ENCODE results near the gene TBC1D4.
"Not testable (repeated sequence)": the region's sequence is repeated elsewhere in the genome, so short reads cannot be mapped to it uniquely, and the experiment has no call there.

Gene TBC1D4

DNA sequence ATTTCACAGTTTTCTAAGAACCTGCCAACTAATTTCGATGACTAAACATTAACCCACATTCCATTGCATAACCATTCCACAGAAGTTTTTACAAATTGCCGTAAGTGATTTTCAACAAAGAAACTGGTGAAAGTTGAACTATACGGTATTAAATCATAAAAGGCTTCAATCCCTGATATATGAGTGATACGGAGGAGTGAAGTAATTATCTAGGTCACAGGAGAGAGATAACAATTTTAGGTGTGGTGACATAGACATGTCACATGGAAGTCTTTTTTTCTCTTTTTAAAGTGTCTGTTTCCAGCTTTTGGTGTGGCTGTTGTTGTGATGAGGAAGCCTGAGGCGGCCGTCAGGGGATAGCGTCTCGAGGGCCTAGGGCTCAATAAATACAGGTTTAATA is 29.4 kb downstream of the TBC1D4 start:
- in situ Hi-C loops (cut with MboI; ENCODE audit: low sequenced_read_pairs): no loop called here

DNA sequence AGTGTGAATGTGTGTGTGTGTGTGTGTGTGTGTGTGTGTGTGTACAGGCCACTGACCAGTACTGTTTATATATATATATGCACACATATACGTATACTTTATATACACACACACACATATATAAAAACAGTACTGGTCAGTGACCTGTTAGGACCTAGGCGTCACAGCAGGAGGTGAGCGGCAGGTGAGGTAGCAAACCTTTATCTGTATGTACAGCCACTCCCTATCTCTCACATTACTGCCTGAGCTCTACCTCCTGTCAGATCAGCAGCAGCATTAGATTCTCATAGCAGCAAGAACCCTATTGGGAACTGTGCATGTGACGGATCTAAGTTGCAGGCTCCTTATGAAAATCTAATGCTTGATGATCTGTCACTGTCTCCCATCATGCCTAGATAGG is 34.5 kb downstream of the TBC1D4 start:
- in situ Hi-C loops (cut with MboI; ENCODE audit: low sequenced_read_pairs): no loop called here

GRCh38 chr13:75446874-75447273 is 35.1 kb downstream of the TBC1D4 start:
- in situ Hi-C loops (cut with MboI; ENCODE audit: low sequenced_read_pairs): no loop called here

- in situ Hi-C loops (cut with MboI; ENCODE audit: low sequenced_read_pairs): no loop called here
Measured at GRCh38 chr13:75445717-75446499, 36.1 kb downstream of the TBC1D4 start.

- in situ Hi-C loops (cut with MboI; ENCODE audit: low sequenced_read_pairs): no loop called here
Measured at GRCh38 chr13:75444016-75444415, 38.0 kb downstream of the TBC1D4 start.

DNA sequence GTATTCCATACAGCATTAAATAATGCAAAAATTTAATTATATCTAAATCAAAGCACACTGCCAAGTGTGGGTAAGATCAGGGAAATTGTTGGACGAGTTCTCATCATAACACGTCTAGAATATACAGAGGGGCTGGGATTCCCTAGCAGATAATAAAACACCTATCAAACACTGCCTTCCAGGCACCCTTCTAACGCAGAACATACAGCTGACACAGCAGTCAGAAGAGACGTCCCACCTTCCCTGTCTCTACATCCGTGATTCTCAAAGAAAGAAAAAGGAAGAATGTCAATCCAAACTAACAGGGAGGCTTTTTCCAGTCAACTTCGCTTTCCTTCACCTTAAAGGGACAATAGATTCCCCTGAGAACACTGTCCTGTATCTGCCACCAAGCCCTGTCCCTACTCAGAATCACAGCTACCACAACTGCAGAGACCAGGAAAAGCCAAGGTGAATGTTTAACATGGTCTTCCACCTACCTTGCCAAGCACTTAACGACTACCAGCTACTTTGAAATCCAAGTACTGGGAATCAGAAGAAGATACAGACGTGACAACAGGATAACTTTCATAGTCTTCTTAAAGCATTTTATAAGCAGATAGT is 38.5 kb downstream of the TBC1D4 start:
- in situ Hi-C loops (cut with MboI; ENCODE audit: low sequenced_read_pairs): no loop called here

DNA sequence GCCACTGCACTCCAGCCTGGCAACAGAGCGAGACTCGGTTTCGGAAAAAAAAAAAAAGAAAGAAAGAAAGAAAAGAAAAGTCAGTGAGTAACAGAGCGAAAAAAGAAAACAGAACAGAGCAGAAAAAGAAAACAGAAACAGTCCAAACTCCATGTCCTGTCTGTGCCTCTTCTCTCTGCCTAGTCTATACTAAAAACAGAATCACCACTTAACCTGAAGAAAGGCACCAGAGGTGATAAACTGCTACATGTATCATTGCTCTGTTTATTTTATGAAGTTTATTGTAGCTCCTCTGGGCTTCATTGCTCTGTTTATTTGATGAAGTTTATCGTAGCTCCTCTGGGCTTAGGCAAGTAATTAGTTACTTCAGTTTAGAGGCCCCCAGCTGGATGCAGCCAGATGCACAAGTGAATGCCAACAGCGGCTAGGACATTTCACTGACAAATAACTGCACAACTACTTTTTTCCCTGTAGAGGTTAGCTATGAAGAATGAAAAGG is 39.2 kb downstream of the TBC1D4 start:
- in situ Hi-C loops (cut with MboI; ENCODE audit: low sequenced_read_pairs): no loop called here

DNA sequence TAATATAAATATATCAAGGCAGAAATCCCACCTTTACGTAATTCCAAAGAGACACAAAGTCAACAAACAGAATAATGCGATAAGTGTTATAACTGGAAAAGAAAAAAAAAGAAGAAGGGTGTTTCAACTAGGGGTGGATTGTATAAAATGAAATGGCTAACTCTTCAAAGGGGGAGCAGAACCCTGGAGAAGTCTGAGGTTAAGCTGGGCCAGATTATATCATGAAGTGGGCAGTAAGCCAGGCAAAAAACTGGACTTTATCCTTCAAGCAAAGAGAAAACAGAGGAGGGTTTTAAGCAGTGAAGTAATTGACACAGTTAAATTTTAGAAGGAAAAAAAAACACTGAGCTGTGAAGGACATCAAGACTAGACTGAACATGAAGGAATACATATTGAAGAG is 41.9 kb downstream of the TBC1D4 start:
- in situ Hi-C loops (cut with MboI; ENCODE audit: low sequenced_read_pairs): no loop called here

- in situ Hi-C loops (cut with MboI; ENCODE audit: low sequenced_read_pairs): no loop called here
Measured at GRCh38 chr13:75437582-75438318, 44.2 kb downstream of the TBC1D4 start.

GRCh38 chr13:75434126-75434525 is 47.8 kb downstream of the TBC1D4 start:
- in situ Hi-C loops (cut with MboI; ENCODE audit: low sequenced_read_pairs): not testable (repeated sequence)

DNA sequence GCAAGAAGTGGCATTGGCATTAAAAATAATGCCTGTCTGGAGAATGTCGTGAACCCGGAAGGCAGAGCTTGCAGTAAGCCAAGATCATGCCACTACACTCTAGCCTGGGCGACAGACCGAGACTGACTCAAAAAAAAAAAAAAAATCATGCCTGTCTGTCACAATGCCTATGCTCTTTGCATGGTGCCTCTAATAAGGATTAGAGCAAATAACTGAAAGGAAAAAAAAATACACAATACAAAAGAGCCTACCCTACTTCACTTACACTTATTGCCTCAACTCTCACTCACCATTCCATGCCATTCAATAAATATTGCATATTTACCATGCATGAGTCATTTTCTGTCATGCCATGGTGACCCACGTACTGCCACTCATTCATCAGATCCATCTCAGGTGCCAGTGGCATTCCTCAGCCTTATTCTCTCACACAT is 49.1 kb downstream of the TBC1D4 start:
- in situ Hi-C loops (cut with MboI; ENCODE audit: low sequenced_read_pairs): no loop called here

DNA sequence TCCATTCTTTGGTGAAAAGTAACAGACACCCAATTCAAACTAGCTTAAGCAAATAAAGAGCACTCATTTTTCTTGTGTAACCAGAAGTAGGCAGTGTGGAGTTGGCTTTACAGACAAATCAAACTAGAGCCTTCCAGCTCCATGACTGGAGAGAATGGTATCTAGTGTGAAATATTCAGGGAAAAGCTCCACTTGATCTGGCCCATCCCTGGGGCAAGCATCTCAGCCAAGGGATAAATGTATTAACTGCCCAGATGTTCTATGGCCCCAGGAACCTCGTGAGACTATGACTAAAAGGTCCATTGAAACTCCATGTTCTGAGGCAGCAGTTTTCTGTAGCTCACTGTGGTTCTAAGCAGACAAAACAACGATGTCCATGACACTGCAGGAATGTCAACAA is 49.9 kb downstream of the TBC1D4 start:
- in situ Hi-C loops (cut with MboI; ENCODE audit: low sequenced_read_pairs): no loop called here

GRCh38 chr13:75430436-75431209 is 51.3 kb downstream of the TBC1D4 start:
- in situ Hi-C loops (cut with MboI; ENCODE audit: low sequenced_read_pairs): no loop called here

DNA sequence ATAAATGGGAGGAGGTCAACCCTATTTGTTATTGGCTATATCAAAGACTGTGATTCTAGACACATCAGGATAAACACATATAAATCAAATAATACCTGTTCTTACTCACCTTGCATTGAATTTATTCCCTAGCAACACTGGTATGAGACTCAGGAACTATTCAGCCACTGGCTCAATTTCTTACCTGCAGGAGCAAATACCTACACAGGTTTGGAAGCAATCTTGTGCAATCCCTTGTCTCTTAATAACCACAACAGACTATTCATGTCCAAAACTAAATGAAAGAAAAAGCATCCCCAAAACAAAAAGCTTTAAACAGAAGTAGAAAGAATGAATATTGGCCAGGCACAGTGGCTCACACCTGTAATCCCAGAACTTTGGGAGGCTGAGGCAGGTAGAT is 55.5 kb downstream of the TBC1D4 start:
- in situ Hi-C loops (cut with MboI; ENCODE audit: low sequenced_read_pairs): no loop called here

- in situ Hi-C loops (cut with MboI; ENCODE audit: low sequenced_read_pairs): no loop called here
Measured at GRCh38 chr13:75425216-75426009, 56.6 kb downstream of the TBC1D4 start.

DNA sequence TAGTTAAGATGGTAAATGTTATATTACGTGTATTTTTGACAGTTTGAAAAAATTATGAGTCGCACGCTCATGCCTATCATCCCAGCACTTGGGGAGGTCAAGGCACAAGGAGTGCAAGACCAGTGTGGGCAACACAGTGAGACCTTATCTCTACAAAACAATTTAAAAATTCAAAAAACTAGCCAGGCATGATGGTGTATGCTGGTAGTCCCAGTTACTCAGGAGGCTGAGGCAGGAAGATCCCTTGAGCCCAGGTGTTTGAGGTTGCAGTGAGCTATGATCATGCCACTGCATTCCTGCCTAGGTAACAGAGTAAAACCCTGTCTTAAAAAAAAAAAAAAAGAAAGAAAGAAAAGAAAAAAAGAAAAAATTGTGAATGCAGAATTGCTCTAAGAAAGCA is 58.0 kb downstream of the TBC1D4 start:
- in situ Hi-C loops (cut with MboI; ENCODE audit: low sequenced_read_pairs): no loop called here

DNA sequence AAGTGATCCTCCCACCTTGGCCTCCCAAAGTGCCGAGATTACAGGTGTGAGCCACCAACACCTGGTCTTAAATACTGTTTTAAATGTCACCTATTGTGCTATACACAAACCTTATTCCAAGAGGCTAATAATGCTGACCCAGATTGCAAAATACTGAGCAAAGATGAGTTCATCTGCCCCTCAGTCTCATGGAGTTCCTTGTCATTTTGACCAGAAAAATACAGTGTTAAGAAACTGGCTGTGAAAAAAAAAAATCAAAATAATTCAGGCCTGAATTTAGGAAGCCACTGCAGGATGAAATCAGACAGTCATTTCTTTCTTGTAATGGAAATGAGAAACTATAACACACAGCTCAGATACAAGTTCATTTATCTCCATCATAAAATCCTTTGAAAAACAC is 59.9 kb downstream of the TBC1D4 start:
- in situ Hi-C loops (cut with MboI; ENCODE audit: low sequenced_read_pairs): no loop called here

DNA sequence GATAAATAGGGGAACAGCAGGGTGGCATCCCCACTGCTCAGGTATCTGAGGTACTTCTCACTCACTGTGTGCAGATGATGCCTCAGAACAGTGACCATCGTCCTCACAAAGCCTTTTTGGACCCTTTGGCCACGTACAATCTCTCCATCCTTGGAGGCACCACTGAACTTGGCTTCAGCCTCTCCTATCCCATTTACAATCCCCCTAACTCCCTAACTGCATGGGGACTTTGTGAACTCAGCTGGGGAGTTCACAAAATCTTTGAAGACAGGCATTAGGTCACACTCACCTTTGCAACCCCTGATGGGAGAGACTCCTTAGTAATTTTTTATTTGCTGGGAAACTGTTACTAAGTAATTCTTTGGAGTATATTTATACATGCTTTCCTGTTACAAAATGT is 60.8 kb downstream of the TBC1D4 start:
- in situ Hi-C loops (cut with MboI; ENCODE audit: low sequenced_read_pairs): no loop called here

- in situ Hi-C loops (cut with MboI; ENCODE audit: low sequenced_read_pairs): no loop called here
Measured at GRCh38 chr13:75419656-75420055, 62.3 kb downstream of the TBC1D4 start.

- in situ Hi-C loops (cut with MboI; ENCODE audit: low sequenced_read_pairs): no loop called here
Measured at GRCh38 chr13:75418997-75419396, 63.0 kb downstream of the TBC1D4 start.
